NCI-H345 (cell line): ENCODE results near the gene NIN.
"Not testable (repeated sequence)": the region's sequence is repeated elsewhere in the genome, so short reads cannot be mapped to it uniquely, and the experiment has no call there.

Source experiments
- DNase-seq: peaks from one replicate; lab custom pipeline; 2025; lab: John Stamatoyannopoulos, UW

Gene NIN

GRCh38 chr14:50837850-50838470 lies 7.0 kb upstream of the NIN start:
- no peak for DNase-seq

- no peak for DNase-seq
Measured at GRCh38 chr14:50837271-50837670, 6.3 kb upstream of the NIN start.

- DNase-seq, result no peak
Measured at GRCh38 chr14:50836515-50836914, 5.6 kb upstream of the NIN start.

GRCh38 chr14:50835280-50835679 lies 4.3 kb upstream of the NIN start:
- no peak for DNase-seq

- DNase-seq, result no peak
Measured at GRCh38 chr14:50834802-50835276, 3.9 kb upstream of the NIN start.

GRCh38 chr14:50832935-50833630 lies 2.1 kb upstream of the NIN start:
- no peak for DNase-seq

- DNase-seq, result peak; percentile 38
Measured at GRCh38 chr14:50831726-50832168, 785 bp upstream of the NIN start.

- DNase-seq, result peak; percentile 69
Measured at GRCh38 chr14:50830044-50830931, 674 bp downstream of the NIN start.

GRCh38 chr14:50829489-50830043 lies 1.4 kb downstream of the NIN start:
- peak; percentile 33 for DNase-seq

- peak; percentile 9 for DNase-seq
Measured at GRCh38 chr14:50828721-50829488, 2.1 kb downstream of the NIN start.

GRCh38 chr14:50826681-50827080 lies 4.3 kb downstream of the NIN start:
- no peak for DNase-seq

GRCh38 chr14:50825307-50825706 lies 5.7 kb downstream of the NIN start:
- no peak for DNase-seq

- DNase-seq, result no peak
Measured at GRCh38 chr14:50823762-50824636, 7.0 kb downstream of the NIN start.

- peak; percentile 20 for DNase-seq
Measured at GRCh38 chr14:50823051-50823761, 7.8 kb downstream of the NIN start.

- no peak for DNase-seq
Measured at GRCh38 chr14:50822501-50823042, 8.4 kb downstream of the NIN start.

- no peak for DNase-seq
Measured at GRCh38 chr14:50821510-50822464, 9.2 kb downstream of the NIN start.

- DNase-seq, result no peak
Measured at GRCh38 chr14:50820786-50821509, 10.0 kb downstream of the NIN start.

- DNase-seq, result not testable (repeated sequence)
Measured at GRCh38 chr14:50819303-50819702, 11.7 kb downstream of the NIN start.
